A549 (cell line): ENCODE data around the gene RMP24.

ENCODE experiments used
- ATAC-seq, 2 experiments: fragments of 200-7000 bp in 1 of 2; fragments of >200 bp in 1 of 2; cut with Nextera tagmentation in 1 of 2; cut with Tn5 transposase in 1 of 2; 3 replicates each; pipeline versions ENCODE4 v1.8.0 to v1.9.1; 2018 to 2020; ENCODE audit warnings: mild to moderate bottlenecking in 1 of 2, moderate library complexity in 1 of 2
- CTCF ChIA-PET: fragments of 300-600 bp; sonication (Branson Sonifier 250); formaldehyde crosslinking; extraction: SDS; loops from one replicate; lab custom pipeline; 2021; ENCODE audit warnings: antibody characterized with exemption, inconsistent platforms; lab: Yijun Ruan, JAX
- POLR2A ChIA-PET: fragments of 350-600 bp; formaldehyde crosslinking; extraction: SDS; loops from one replicate; lab custom pipeline; 2021; ENCODE audit warnings: antibody characterized with exemption, inconsistent platforms; lab: Yijun Ruan, JAX
- DNase-seq, 2 experiments: peaks; one replicate each; pipeline versions ENCODE4 v3.0.0 to v3.0.0-alpha.2; 2011 to 2016; ENCODE audit warnings: low read depth in 1 of 2, low spot score in 1 of 2
- FAIRE-seq: peaks from 2 replicates; lab custom pipeline; 2011; peaks lifted over from hg19 to GRCh38; lab: Jason Lieb, UNC
- H3K27ac ChIP-seq, 2 experiments: fragments of >200 bp; sonication (Bioruptor Twin); formaldehyde crosslinking; 3 replicates each; pipeline ENCODE4 v1.5.1; 2016 to 2017
- H3K4me1 ChIP-seq: fragments of >200 bp; sonication (Bioruptor Twin); formaldehyde crosslinking; 3 replicates; pipeline ENCODE4 v1.6.1; 2016
- H3K4me2 ChIP-seq: fragments of >200 bp; sonication (Bioruptor Twin); formaldehyde crosslinking; 3 replicates; pipeline ENCODE4 v1.6.1; 2016
- H3K4me3 ChIP-seq: fragments of >200 bp; sonication (Bioruptor Twin); formaldehyde crosslinking; 3 replicates; pipeline ENCODE4 v1.5.1; 2016
- H3K9me3 ChIP-seq: fragments of >200 bp; sonication (Bioruptor Twin); formaldehyde crosslinking; 3 replicates; pipeline ENCODE4 v1.6.1; 2016
- CBX2 ChIP-seq: fragments of 200-600 bp; sonication (generic); IDR thresholded peaks from 2 replicates; pipeline ENCODE4 v1.6.1; 2016; ENCODE audit warnings: low read depth, mild to moderate bottlenecking, borderline replicate concordance
- CEBPB ChIP-seq, 2 experiments: fragments of >200 bp in 1 of 2; sonication (Bioruptor Twin) in 1 of 2; formaldehyde crosslinking in 1 of 2; IDR thresholded peaks; 2 replicates each; pipeline ENCODE4 v1.6.1; 2012 to 2016
- CHD4 ChIP-seq: fragments of 200-600 bp; sonication (generic); IDR thresholded peaks from 2 replicates; pipeline ENCODE4 v1.6.1; 2016; ENCODE audit warnings: antibody characterized with exemption, mild to moderate bottlenecking, borderline replicate concordance
- EHMT2 ChIP-seq: fragments of 200-600 bp; sonication (generic); IDR thresholded peaks from 2 replicates; pipeline ENCODE4 v1.6.1; 2016; ENCODE audit warnings: antibody characterized with exemption, low read depth, mild to moderate bottlenecking, moderate library complexity
- FOSB ChIP-seq: fragments of 250-450 bp; sonication (Bioruptor Pico); IDR thresholded peaks from 2 replicates; pipeline ENCODE4 v1.5.0; 2020; ENCODE audit warnings: mild to moderate bottlenecking, moderate library complexity
- HES2 ChIP-seq: fragments of >200 bp; sonication (Bioruptor Twin); formaldehyde crosslinking; IDR thresholded peaks from 2 replicates; pipeline ENCODE4 v1.6.1; 2016
- HEYL ChIP-seq: fragments of 250-450 bp; sonication (Bioruptor Pico); IDR thresholded peaks from 2 replicates; pipeline ENCODE4 v1.8.0; 2021; ENCODE audit warnings: mild to moderate bottlenecking, moderate library complexity
- KDM1A ChIP-seq: fragments of 200-600 bp; sonication (generic); IDR thresholded peaks from 2 replicates; pipeline ENCODE4 v1.6.1; 2016; ENCODE audit warnings: low read depth, mild to moderate bottlenecking
- MAX ChIP-seq: IDR thresholded peaks from 2 replicates; pipeline ENCODE4 v1.6.1; 2012
- NFE2L2 ChIP-seq: fragments of 150-350 bp; conservative IDR thresholded peaks from 2 replicates; pipeline ENCODE4 v1.6.1; 2014; ENCODE audit warnings: low read length
- NR3C1 ChIP-seq: fragments of >200 bp; sonication (Bioruptor Twin); formaldehyde crosslinking; IDR thresholded peaks from 3 replicates; pipeline ENCODE4 v1.6.1; 2017
- PHF8 ChIP-seq: fragments of 200-600 bp; sonication (generic); IDR thresholded peaks from 2 replicates; pipeline ENCODE4 v1.6.1; 2016; ENCODE audit warnings: low read depth, mild to moderate bottlenecking, antibody characterized with exemption, moderate library complexity, borderline replicate concordance
- RAD21 ChIP-seq, 2 experiments: fragments of >200 bp in 1 of 2; sonication (Bioruptor Twin) in 1 of 2; formaldehyde crosslinking in 1 of 2; IDR thresholded peaks in 1 of 2; conservative IDR thresholded peaks in 1 of 2; 2 replicates in 1 of 2; 3 replicates in 1 of 2; pipeline ENCODE4 v1.6.1; 2012 to 2018; ENCODE audit warnings: inconsistent platforms in 1 of 2
- RARB ChIP-seq: fragments of 250-450 bp; sonication (Bioruptor Pico); IDR thresholded peaks from 2 replicates; pipeline ENCODE4 v1.8.0; 2021; ENCODE audit warnings: mild to moderate bottlenecking, moderate library complexity
- RCOR1 ChIP-seq: fragments of 150-350 bp; IDR thresholded peaks from 2 replicates; pipeline ENCODE4 v1.6.1; 2014; ENCODE audit warnings: antibody characterized with exemption, low read length, low read depth
- RNF2 ChIP-seq: fragments of 200-600 bp; sonication (generic); IDR thresholded peaks from 2 replicates; pipeline ENCODE4 v1.6.1; 2016; ENCODE audit warnings: low read depth, mild to moderate bottlenecking, antibody characterized with exemption, moderate library complexity, borderline replicate concordance
- SREBF2 ChIP-seq: fragments of 450-650 bp; IDR thresholded peaks from 2 replicates; pipeline ENCODE4 v1.6.1; 2014; ENCODE audit warnings: mild to moderate bottlenecking, moderate library complexity
- ZFP36 ChIP-seq: fragments of 450-650 bp; IDR thresholded peaks from 2 replicates; pipeline ENCODE4 v1.6.1; 2014; ENCODE audit warnings: borderline replicate concordance; ENCODE audit not compliant: partially characterized antibody
- ZNF302 ChIP-seq: fragments of 250-450 bp; sonication (Bioruptor Pico); IDR thresholded peaks from 2 replicates; pipeline ENCODE4 v1.9.0; 2021; ENCODE audit warnings: inconsistent platforms, mild to moderate bottlenecking, moderate library complexity
- WGBS: methylation state at CpG from one replicate; pipeline ENCODE4 v1.1.6; 2017; ENCODE audit errors: missing lambda C conversion rate; 5-methylcytosine and 5-hydroxymethylcytosine counted together
- TF ChIP-seq, protein P1 (sequence below): fragments of 200-600 bp; sonication (generic); IDR thresholded peaks from 2 replicates; pipeline ENCODE4 v1.6.1; 2016; ENCODE audit warnings: antibody characterized with exemption, mild to moderate bottlenecking, moderate library complexity
- TF ChIP-seq, protein P2 (sequence below): fragments of 450-650 bp; IDR thresholded peaks from 2 replicates; pipeline ENCODE4 v1.6.1; 2014; ENCODE audit warnings: antibody characterized with exemption
- TF ChIP-seq, protein P3 (sequence below): fragments of >200 bp; sonication (Bioruptor Twin); formaldehyde crosslinking; IDR thresholded peaks from 3 replicates; pipeline ENCODE4 v1.5.1; 2016
- TF ChIP-seq, protein P4 (sequence below): IDR thresholded peaks from 2 replicates; pipeline ENCODE4 v1.6.1; 2012; ENCODE audit warnings: low read depth, borderline replicate concordance

RMP24 gene

GRCh38 chr18:35938158-35938557, 34.3 kb upstream of the RMP24 start (continued):
- TF ChIP-seq FOSB (no peak), MAX (no peak), NR3C1 (no peak), PHF8 (no peak), HEYL (CRISPR knock-in tag) (no peak), CEBPB (IDR thresholded peaks at IDR 0.05) (no peak)

DNA sequence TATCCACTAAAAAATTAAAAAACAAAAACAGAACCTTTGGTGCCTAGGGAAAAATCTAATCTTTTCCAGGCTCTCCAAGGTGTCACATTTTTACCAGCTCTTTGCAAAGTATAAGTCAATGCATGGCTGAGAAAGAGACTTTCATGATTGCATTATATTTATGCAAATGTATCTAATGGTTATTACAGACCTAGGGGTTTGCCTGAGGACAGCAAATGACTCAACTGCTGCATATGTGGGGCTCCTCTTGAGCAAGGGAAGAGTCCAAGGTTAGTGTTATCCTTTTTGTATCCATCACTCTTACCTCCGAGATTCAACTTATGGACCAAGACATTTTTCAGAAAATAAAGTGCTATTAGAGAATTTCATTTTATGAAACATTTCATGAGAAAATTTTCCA, 33.9 kb upstream of the RMP24 start:
- POLR2A ChIA-PET, result interaction anchor here (0.5 kb wide), 1 partner anchor 573 kb away, joined by 3 read pairs; no protein-coding TSS in a partner anchor
- no peak overlapping the region for H3K4me3 ChIP-seq
- H3K4me2 ChIP-seq, result no peak overlapping the region
- H3K9me3 ChIP-seq, result no peaks in the 10 kb centered on the region
- DNase-seq, result no peak
- FAIRE-seq, result no peak
- no peak overlapping the region; a peak in 1 of 6 replicates for H3K27ac ChIP-seq
- TF ChIP-seq RARB (CRISPR knock-in tag) (no peak), HES2 (no peak), RAD21 (conservative IDR thresholded peaks at IDR 0.05 in 1 of 2, IDR thresholded peaks at IDR 0.05 in 1 of 2) (no peak), KDM1A (no peak), EHMT2 (no peak), NFE2L2 (no peak), ZFP36 (no peak), CHD4 (no peak), RNF2 (no peak), MAX (no peak), CBX2 (no peak), ZNF302 (CRISPR knock-in tag) (no peak), SREBF2 (no peak), RCOR1 (no peak)
- TF ChIP-seq, protein P1, sequence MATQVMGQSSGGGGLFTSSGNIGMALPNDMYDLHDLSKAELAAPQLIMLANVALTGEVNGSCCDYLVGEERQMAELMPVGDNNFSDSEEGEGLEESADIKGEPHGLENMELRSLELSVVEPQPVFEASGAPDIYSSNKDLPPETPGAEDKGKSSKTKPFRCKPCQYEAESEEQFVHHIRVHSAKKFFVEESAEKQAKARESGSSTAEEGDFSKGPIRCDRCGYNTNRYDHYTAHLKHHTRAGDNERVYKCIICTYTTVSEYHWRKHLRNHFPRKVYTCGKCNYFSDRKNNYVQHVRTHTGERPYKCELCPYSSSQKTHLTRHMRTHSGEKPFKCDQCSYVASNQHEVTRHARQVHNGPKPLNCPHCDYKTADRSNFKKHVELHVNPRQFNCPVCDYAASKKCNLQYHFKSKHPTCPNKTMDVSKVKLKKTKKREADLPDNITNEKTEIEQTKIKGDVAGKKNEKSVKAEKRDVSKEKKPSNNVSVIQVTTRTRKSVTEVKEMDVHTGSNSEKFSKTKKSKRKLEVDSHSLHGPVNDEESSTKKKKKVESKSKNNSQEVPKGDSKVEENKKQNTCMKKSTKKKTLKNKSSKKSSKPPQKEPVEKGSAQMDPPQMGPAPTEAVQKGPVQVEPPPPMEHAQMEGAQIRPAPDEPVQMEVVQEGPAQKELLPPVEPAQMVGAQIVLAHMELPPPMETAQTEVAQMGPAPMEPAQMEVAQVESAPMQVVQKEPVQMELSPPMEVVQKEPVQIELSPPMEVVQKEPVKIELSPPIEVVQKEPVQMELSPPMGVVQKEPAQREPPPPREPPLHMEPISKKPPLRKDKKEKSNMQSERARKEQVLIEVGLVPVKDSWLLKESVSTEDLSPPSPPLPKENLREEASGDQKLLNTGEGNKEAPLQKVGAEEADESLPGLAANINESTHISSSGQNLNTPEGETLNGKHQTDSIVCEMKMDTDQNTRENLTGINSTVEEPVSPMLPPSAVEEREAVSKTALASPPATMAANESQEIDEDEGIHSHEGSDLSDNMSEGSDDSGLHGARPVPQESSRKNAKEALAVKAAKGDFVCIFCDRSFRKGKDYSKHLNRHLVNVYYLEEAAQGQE, result no peak
- TF ChIP-seq, protein P2, sequence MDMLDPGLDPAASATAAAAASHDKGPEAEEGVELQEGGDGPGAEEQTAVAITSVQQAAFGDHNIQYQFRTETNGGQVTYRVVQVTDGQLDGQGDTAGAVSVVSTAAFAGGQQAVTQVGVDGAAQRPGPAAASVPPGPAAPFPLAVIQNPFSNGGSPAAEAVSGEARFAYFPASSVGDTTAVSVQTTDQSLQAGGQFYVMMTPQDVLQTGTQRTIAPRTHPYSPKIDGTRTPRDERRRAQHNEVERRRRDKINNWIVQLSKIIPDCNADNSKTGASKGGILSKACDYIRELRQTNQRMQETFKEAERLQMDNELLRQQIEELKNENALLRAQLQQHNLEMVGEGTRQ, result no peak
- TF ChIP-seq, protein P3, sequence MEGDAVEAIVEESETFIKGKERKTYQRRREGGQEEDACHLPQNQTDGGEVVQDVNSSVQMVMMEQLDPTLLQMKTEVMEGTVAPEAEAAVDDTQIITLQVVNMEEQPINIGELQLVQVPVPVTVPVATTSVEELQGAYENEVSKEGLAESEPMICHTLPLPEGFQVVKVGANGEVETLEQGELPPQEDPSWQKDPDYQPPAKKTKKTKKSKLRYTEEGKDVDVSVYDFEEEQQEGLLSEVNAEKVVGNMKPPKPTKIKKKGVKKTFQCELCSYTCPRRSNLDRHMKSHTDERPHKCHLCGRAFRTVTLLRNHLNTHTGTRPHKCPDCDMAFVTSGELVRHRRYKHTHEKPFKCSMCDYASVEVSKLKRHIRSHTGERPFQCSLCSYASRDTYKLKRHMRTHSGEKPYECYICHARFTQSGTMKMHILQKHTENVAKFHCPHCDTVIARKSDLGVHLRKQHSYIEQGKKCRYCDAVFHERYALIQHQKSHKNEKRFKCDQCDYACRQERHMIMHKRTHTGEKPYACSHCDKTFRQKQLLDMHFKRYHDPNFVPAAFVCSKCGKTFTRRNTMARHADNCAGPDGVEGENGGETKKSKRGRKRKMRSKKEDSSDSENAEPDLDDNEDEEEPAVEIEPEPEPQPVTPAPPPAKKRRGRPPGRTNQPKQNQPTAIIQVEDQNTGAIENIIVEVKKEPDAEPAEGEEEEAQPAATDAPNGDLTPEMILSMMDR, result no peak
- TF ChIP-seq, protein P4, sequence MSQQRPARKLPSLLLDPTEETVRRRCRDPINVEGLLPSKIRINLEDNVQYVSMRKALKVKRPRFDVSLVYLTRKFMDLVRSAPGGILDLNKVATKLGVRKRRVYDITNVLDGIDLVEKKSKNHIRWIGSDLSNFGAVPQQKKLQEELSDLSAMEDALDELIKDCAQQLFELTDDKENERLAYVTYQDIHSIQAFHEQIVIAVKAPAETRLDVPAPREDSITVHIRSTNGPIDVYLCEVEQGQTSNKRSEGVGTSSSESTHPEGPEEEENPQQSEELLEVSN, result no peak
- CTCF ChIA-PET, result interaction anchor here (1.1 to 2.8 kb wide), 2 partner anchors 10 to 12 kb away, joined by 3 to 18 read pairs; no protein-coding TSS in a partner anchor
- no peaks in the 10 kb centered on the region for H3K4me1 ChIP-seq
- no peak for ATAC-seq
- 22% methylated on average over 1 of the region's 1 CpG for WGBS
